Peyer's patch (tissue), 4 donors: ENCODE measurements around the gene LUC7L3. TPM values are rescaled to one million over a fixed set of nuclear protein-coding genes. Genes with fewer than 3 reads are reported as not detected.

Experiments
- DNase-seq, 3 donors: peaks; one replicate each; pipeline ENCODE4 v3.0.0-alpha.2; 2017 to 2019
- H3K27ac ChIP-seq, 4 donors: fragments of 200-600 bp; sonication (generic); one replicate each; pipeline ENCODE4 v1.5.1; 2016 to 2019
- H3K27me3 ChIP-seq, 2 donors: fragments of 200-600 bp; sonication (generic); one replicate each; pipeline ENCODE4 v1.5.1; 2019
- H3K36me3 ChIP-seq, 3 donors: fragments of 200-600 bp; sonication (generic); one replicate each; pipeline ENCODE4 v1.5.1; 2016 to 2019
- H3K4me1 ChIP-seq, 4 donors: fragments of 200-600 bp; sonication (generic); one replicate each; pipeline ENCODE4 v1.5.1; 2016 to 2019
- H3K4me3 ChIP-seq, 4 donors: fragments of 200-600 bp; sonication (generic); 1 replicate in 3 of 4; 2 replicates in 1 of 4; pipeline ENCODE4 v1.5.1; 2016 to 2019; ENCODE audit warnings: mild to moderate bottlenecking in 1 of 4
- H3K9me3 ChIP-seq, 4 donors: fragments of 200-600 bp; sonication (generic); one replicate each; pipeline ENCODE4 v1.5.1; 2016 to 2019; ENCODE audit warnings: mild to moderate bottlenecking in 1 of 4
- CTCF ChIP-seq, 6 experiments: fragments of 450-650 bp in 4 of 6; fragments of 200-600 bp in 2 of 6; sonication (generic) in 1 of 6; IDR thresholded peaks; one replicate each; pipeline ENCODE4 v1.5.1; 2017 to 2019; ENCODE audit warnings: antibody characterized with exemption in 6 of 6, mild to moderate bottlenecking in 3 of 6, moderate library complexity in 1 of 6
- POLR2A ChIP-seq, 2 donors: fragments of 450-650 bp; IDR thresholded peaks; one replicate each; pipeline ENCODE4 v1.5.1; 2017; ENCODE audit warnings: antibody characterized with exemption in 2 of 2, mild to moderate bottlenecking in 2 of 2, moderate library complexity in 2 of 2
- total RNA-seq, 4 donors: library from RNA; depleted of rRNA; stranded (reverse); fragments of >200 nt; gene quantifications; one replicate each; pipeline ENCODE4 v1.1.0, GENCODE V29; 2016

Gene LUC7L3
- total RNA-seq, 4 donors from 2014 or later: 77.2 to 1,326 (median 139) TPM

DNA sequence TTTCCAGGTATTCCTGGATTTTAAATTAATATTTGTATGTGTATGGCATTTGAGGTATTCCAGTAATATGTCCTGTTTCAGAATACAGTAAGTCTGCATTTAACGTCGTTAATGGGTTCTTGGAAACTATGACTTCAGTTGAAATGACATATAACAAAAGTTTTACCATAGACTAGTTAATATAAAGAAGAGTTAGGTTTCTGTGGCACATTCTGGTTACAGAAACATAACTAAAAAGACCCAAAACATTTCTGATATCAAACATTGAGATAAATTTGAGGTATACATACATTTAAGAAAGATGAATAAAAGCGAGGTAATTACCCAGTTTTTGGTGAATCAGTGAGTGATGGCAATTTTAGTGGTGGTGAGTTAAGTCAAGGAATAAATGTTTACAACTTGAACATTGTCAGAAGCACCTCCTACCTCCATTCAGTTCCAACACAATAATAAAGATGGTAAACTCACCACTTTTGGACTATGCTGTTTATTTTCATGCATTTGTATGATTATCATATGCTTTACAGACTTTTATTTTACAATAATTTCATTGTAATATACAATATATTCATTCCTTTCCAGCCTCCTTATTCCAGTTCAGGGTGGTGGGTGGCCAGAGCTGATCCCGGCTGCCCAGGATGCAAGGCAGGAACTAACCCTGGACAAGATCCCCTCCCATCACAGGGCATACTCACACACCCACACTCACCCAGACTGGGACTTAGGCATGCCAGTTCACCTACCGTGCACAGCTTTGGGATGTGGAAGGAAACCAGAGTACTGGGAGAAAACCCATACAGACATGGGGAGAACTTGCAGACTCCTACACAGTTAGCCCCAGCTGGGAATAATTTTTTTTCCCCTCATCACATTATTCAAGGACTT is 9.7 kb downstream of the LUC7L3 start:
- Histone ChIP-seq H3K4me3 (no peak overlapping the region), H3K27me3 (no peaks in the 10 kb centered on the region), H3K4me1 (peaks cover 0 to 80% (median 25%) of the 10 kb centered on the region in 4 donors), H3K36me3 (no peaks in the 10 kb centered on the region), H3K27ac (no peak overlapping the region), H3K9me3 (no peaks in the 10 kb centered on the region)
- DNase-seq: no peak
- no peak for TF ChIP-seq CTCF (IDR thresholded peaks at IDR 0.05)

DNA sequence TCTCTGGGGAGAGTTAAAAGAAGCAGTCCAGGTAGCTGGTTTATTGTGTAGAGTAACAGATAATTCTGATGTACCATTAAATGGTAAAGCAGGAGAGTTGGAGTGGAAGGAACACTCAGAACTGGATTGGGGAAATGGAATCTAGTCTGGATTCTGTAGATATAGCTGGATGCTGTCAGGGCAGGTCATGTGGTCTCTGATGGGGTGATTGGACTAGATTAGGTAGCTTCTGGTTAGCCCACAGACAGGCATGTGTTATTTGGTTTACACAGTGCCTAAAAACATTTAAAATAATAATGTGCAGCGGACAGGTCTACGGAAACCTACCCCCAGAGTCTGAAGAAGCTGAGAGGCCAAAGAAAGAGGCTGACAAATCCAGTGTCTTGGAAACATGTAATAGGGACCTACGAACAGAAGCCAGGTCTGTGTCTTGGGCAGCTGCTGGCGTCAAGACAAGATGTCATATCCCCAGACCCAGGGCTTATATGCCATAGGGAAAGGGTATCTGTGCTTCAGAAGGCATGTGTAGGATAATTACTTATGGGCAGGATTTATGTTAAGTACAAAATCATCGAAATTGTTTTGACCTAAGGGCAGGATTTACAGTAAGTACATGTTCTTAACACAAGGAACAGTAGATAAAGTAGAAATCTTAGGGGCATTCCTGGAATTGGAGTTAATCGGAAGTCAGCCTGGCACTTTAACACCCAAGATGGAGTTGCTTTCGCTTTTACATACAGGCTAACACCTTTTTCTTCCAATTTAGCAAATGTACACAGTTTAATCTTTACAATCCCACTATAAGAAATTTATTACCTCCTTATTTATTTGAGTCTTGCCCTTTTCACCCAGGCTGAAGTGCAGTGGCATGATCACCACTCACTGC is 12.4 kb downstream of the LUC7L3 start:
- peak overlapping the region in 2 of 4 donors; percentile 33 to 69 for H3K27ac ChIP-seq

DNA sequence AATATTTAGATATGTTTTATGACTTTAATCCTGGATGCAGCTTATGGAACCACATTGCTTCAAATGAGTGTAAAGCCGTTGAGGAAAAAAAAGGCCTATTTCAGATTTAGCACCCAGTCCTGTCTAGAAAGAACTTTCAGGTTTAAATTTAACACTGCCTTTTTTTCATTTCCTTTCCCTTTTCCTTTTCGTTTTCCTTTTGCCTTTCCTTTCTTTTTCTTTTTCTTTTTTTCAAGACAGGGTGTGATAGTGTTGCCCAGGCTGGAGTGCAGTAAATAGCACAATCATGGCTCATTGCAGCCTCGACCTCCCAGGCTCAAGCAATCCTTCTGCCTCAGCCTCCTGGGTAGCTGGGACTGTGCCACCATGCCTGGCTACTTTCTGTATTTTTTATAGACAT is 15.9 kb downstream of the LUC7L3 start:
- no peak for DNase-seq
- Histone ChIP-seq H3K9me3 (no peaks in the 10 kb centered on the region), H3K27ac (no peak overlapping the region), H3K4me3 (no peak overlapping the region), H3K36me3 (peaks cover 0 to 26% (median 0%) of the 10 kb centered on the region in 3 donors), H3K4me1 (peaks cover 0 to 32% (median 6%) of the 10 kb centered on the region in 4 donors), H3K27me3 (no peaks in the 10 kb centered on the region)
- no peak for TF ChIP-seq POLR2A (IDR thresholded peaks at IDR 0.05)
- TF ChIP-seq CTCF (IDR thresholded peaks at IDR 0.05): no peak

More for the DNA sequence above, 12.4 kb downstream of the LUC7L3 start:
- H3K36me3 ChIP-seq: no peaks in the 10 kb centered on the region
- TF ChIP-seq POLR2A (IDR thresholded peaks at IDR 0.05) (no peak), CTCF (IDR thresholded peaks at IDR 0.05) (no peak)
- peaks cover 0 to 61% (median 14%) of the 10 kb centered on the region in 4 donors for H3K4me1 ChIP-seq
- no peaks in the 10 kb centered on the region for H3K27me3 ChIP-seq
- no peak for DNase-seq
- peak overlapping the region in 1 of 4 donors; percentile 24 for H3K4me3 ChIP-seq
- H3K9me3 ChIP-seq: no peaks in the 10 kb centered on the region

DNA sequence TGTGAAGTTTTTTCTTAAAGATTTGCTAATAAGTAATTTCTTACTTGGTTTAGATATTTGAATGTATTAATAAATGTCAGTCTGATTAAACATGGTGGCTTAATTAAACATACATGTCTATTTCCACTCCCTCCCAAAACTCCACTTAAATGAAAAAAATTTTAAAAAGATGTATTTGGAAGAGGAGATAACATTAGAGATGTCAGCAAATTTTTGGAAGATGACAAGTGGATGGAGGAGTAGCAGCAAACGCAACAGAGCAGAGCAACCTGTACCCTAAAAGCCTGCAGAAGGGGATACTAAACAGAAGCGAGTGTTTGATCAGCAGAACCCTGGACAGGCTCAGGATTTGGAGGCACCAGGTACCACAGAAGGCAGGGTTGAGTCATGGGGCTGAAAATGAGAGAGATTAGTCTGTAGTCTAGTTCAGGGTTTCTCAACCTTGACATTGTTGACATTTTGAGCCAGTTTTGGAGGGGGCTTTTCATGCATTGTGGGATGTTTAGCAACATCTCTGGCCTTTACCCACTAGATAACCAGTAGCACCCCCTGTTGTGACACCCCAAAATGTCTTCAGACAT is 17.8 kb downstream of the LUC7L3 start:
- Histone ChIP-seq H3K27me3 (no peaks in the 10 kb centered on the region), H3K4me1 (peaks cover 0 to 13% (median 0%) of the 10 kb centered on the region in 4 donors), H3K4me3 (no peak overlapping the region), H3K9me3 (no peaks in the 10 kb centered on the region), H3K27ac (no peak overlapping the region), H3K36me3 (peaks cover 0 to 45% (median 3%) of the 10 kb centered on the region in 3 donors)
- no peak for DNase-seq
- TF ChIP-seq POLR2A (IDR thresholded peaks at IDR 0.05) (no peak), CTCF (IDR thresholded peaks at IDR 0.05) (no peak)

DNA sequence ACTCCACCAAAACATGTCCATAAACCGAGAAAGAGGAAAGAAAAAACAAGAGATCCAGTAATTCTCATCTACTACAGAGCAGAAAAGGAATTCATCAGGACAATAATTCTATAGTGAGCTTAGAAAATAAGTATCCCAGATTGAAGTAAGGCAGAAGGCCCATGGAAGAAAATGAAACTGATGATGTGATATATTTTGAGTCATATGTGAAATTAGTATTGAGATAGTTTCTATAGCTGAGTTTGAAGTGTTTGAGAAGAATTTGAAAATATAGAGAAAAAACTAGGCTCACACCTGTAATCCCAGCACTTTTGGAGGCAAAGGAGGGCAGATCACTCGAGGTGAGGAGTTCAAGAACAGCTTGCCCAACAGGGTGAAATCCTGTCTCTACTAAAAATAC is 19.7 kb downstream of the LUC7L3 start:
- no peak for DNase-seq
- H3K4me3 ChIP-seq: no peak overlapping the region
- TF ChIP-seq POLR2A (IDR thresholded peaks at IDR 0.05) (no peak), CTCF (IDR thresholded peaks at IDR 0.05) (no peak)
- H3K27me3 ChIP-seq: no peaks in the 10 kb centered on the region
- no peaks in the 10 kb centered on the region for H3K9me3 ChIP-seq
- H3K27ac ChIP-seq: no peak overlapping the region
- H3K4me1 ChIP-seq: peaks cover 0 to 7% (median 0%) of the 10 kb centered on the region in 4 donors
- peaks cover 0 to 64% (median 3%) of the 10 kb centered on the region in 3 donors for H3K36me3 ChIP-seq
